ENCODE measurements around the gene DYNLT5.
"Not testable (repeated sequence)": the region's sequence is repeated elsewhere in the genome, so short reads cannot be mapped to it uniquely, and the experiment has no call there.

The DYNLT5 gene

GRCh38 chr1:66732407-66733166 lies 19.7 kb upstream of the DYNLT5 start:
- no peak overlapping the region for H3K4me3 ChIP-seq (replicated peaks; ENCODE audit: low read depth, low read length)
- TF ChIP-seq CTCF (IDR thresholded peaks at IDR 0.05; ENCODE audit: low read depth, low read length, missing control alignments): no peak
- no peak for DNase-seq (ENCODE audit: extremely low read depth, low read depth)

DNA sequence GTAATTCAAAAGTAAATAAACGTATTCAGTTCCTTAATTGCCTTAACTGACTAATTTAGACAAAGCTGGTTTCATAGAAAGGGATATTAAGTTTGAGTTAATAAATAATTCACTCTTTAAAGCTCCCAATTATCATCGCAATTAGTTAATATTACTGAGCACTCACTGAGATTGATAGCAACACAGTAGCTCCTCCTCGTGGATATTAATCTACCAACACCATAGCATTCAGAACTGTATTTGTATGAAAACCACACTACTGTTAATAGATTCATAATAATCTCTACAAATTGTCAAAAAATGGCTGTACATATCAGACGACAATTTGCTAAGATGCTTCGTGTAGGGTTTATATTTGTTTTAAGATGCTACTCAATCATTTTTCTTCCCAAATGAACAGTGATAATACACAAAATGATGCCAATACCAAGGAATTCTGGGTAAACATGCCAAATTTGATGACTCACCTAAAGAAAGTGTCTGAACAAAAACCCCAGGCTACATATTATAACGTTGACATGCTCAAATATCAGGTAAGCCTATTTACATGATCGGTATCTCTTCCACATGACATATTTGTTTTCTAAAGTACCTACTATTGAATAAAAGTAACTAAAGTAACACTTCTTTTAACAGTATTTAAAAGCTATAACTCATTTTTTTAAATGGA lies 18.8 kb upstream of the DYNLT5 start:
- H3K4me3 ChIP-seq (replicated peaks; ENCODE audit: low read depth, low read length): no peak overlapping the region
- no peak for TF ChIP-seq CTCF (IDR thresholded peaks at IDR 0.05; ENCODE audit: low read depth, low read length, missing control alignments)
- no peak for DNase-seq (ENCODE audit: extremely low read depth, low read depth)

GRCh38 chr1:66734531-66734930 lies 17.7 kb upstream of the DYNLT5 start:
- not testable (repeated sequence) for DNase-seq (ENCODE audit: extremely low read depth, low read depth)

DNA sequence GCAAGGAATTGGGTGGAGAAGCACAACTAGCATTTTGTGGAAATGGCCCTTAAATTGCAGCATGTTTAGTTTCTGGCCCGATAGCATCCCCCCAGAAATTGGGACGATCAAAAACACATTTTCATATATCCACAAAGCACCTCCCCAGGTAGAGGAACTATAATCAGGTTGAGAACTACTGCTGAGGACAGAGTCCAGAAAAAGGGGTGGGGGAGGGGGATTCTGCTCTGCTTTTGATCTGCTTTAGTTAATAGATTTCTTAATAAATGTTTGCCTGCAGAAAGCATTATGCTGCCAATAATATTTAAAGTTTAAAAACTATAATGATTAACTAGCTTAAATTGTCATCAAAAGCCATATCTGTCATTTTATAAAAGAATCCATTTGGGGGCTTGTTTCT lies 14.4 kb upstream of the DYNLT5 start:
- no peak overlapping the region for H3K4me3 ChIP-seq (replicated peaks; ENCODE audit: low read depth, low read length)
- no peak for TF ChIP-seq CTCF (IDR thresholded peaks at IDR 0.05; ENCODE audit: low read depth, low read length, missing control alignments)
- no peak for DNase-seq (ENCODE audit: extremely low read depth, low read depth)

More at GRCh38 chr1:66734531-66734930, 17.7 kb upstream of the DYNLT5 start:
- not testable (repeated sequence) for H3K4me3 ChIP-seq (replicated peaks; ENCODE audit: low read depth, low read length)

- TF ChIP-seq CTCF (IDR thresholded peaks at IDR 0.05; ENCODE audit: low read depth, low read length, missing control alignments): no peak
- no peak overlapping the region for H3K4me3 ChIP-seq (replicated peaks; ENCODE audit: low read depth, low read length)
- no peak for DNase-seq (ENCODE audit: extremely low read depth, low read depth)
Measured at GRCh38 chr1:66739401-66740157, 12.7 kb upstream of the DYNLT5 start.

GRCh38 chr1:66745451-66745850 lies 6.8 kb upstream of the DYNLT5 start:
- TF ChIP-seq CTCF (IDR thresholded peaks at IDR 0.05; ENCODE audit: low read depth, low read length, missing control alignments): no peak
- no peak overlapping the region for H3K4me3 ChIP-seq (replicated peaks; ENCODE audit: low read depth, low read length)
- DNase-seq (ENCODE audit: extremely low read depth, low read depth): no peak

GRCh38 chr1:66747501-66747900 lies 4.8 kb upstream of the DYNLT5 start:
- no peak for DNase-seq (ENCODE audit: extremely low read depth, low read depth)
- no peak for TF ChIP-seq CTCF (IDR thresholded peaks at IDR 0.05; ENCODE audit: low read depth, low read length, missing control alignments)
- no peak overlapping the region for H3K4me3 ChIP-seq (replicated peaks; ENCODE audit: low read depth, low read length)

All from HFF-Myc (cell line).